HG03439 (cell line): ENCODE results near the gene GLI3.

Experiments used
- ATAC-seq: cut with Tn5 transposase; IDR thresholded peaks from one replicate; pipeline ENCODE4 v1.9.1; 2021; ENCODE audit warnings: mild to moderate bottlenecking, moderate library complexity; ENCODE audit not compliant: unreplicated experiment

GLI3 gene

GRCh38 chr7:42236976-42237810, at the start of gene GLI3:
GLI3 (minus strand) TSS chr7:42237209; CDS start chr7:42223253, 13,956 bp downstream.
- ATAC-seq: peak; percentile 75

- ATAC-seq: no peak
Observed at GRCh38 chr7:42285383-42285824, 48.4 kb upstream of the GLI3 start.

- no peak for ATAC-seq
Observed at GRCh38 chr7:42283553-42283952, 46.5 kb upstream of the GLI3 start.

- ATAC-seq: no peak
Observed at GRCh38 chr7:42278344-42278743, 41.3 kb upstream of the GLI3 start.

- ATAC-seq: no peak
Observed at GRCh38 chr7:42274053-42274452, 37.0 kb upstream of the GLI3 start.

- no peak for ATAC-seq
Observed at GRCh38 chr7:42272793-42273665, 36.0 kb upstream of the GLI3 start.

- no peak for ATAC-seq
Observed at GRCh38 chr7:42269161-42269560, 32.2 kb upstream of the GLI3 start.

- ATAC-seq: no peak
Observed at GRCh38 chr7:42264702-42265101, 27.7 kb upstream of the GLI3 start.

GRCh38 chr7:42263971-42264370, 27.0 kb upstream of the GLI3 start:
- ATAC-seq: no peak

GRCh38 chr7:42262964-42263363, 26.0 kb upstream of the GLI3 start:
- no peak for ATAC-seq

- no peak for ATAC-seq
Observed at GRCh38 chr7:42254217-42254616, 17.2 kb upstream of the GLI3 start.

GRCh38 chr7:42253316-42253715, 16.3 kb upstream of the GLI3 start:
- no peak for ATAC-seq

- no peak for ATAC-seq
Observed at GRCh38 chr7:42250411-42250810, 13.4 kb upstream of the GLI3 start.

GRCh38 chr7:42248579-42248978, 11.6 kb upstream of the GLI3 start:
- no peak for ATAC-seq

- no peak for ATAC-seq
Observed at GRCh38 chr7:42247301-42247700, 10.3 kb upstream of the GLI3 start.

GRCh38 chr7:42244828-42245227, 7.8 kb upstream of the GLI3 start:
- ATAC-seq: no peak

GRCh38 chr7:42242381-42242780, 5.4 kb upstream of the GLI3 start:
- ATAC-seq: no peak

- no peak for ATAC-seq
Observed at GRCh38 chr7:42241424-42241823, 4.4 kb upstream of the GLI3 start.

- no peak for ATAC-seq
Observed at GRCh38 chr7:42240416-42240815, 3.4 kb upstream of the GLI3 start.

GRCh38 chr7:42238709-42239366, 1.8 kb upstream of the GLI3 start:
- ATAC-seq: no peak

GRCh38 chr7:42237811-42238541, 967 bp upstream of the GLI3 start:
- ATAC-seq: no peak
